Measurements from ENCODE around the gene C1orf159. TPM values are rescaled to one million over a fixed set of nuclear protein-coding genes. Genes with fewer than 3 reads are reported as not detected.

Gene C1orf159
- total and polyA plus RNA-seq, 10 of the 15 experiments (the other 5 are each of a cell fraction or from before 2014, with no cell fraction given), result 0.11 to 23.4 (median 8.0) TPM

GRCh38 chr1:1063945-1064831 lies 51.7 kb downstream of the C1orf159 start (continued):
- TF ChIP-seq GATAD2B (conservative IDR thresholded peaks at IDR 0.05; ENCODE audit: low read depth), result peak; percentile 92
- 0 out of 2 replicates have a peak, but pooled peaks have one; percentile 36 for TF ChIP-seq YY1 (IDR thresholded peaks at IDR 0.05; ENCODE audit: low read depth, low read length)
- peak; percentile 96 for TF ChIP-seq IKZF1 (conservative IDR thresholded peaks at IDR 0.05)
- no peak for TF ChIP-seq KDM1A (IDR thresholded peaks at IDR 0.05; ENCODE audit: borderline replicate concordance)
- peak; percentile 99 for TF ChIP-seq DPF2 (IDR thresholded peaks at IDR 0.05)
- TF ChIP-seq POU2F2 (IDR thresholded peaks at IDR 0.05; ENCODE audit: borderline replicate concordance, low read depth, low read length), result peak; percentile 42; the same call in 2 of the 3 replicates
- TF ChIP-seq ZNF274 (IDR thresholded peaks at IDR 0.05; ENCODE audit: insufficient read depth, insufficient read length), result no peak
- peak; percentile 44 for TF ChIP-seq SKIL (IDR thresholded peaks at IDR 0.05; ENCODE audit: low read depth, poor library complexity, severe bottlenecking)
- no peak for TF ChIP-seq SIX5 (IDR thresholded peaks at IDR 0.05; ENCODE audit: low read depth, low read length, severe bottlenecking)
- TF ChIP-seq PKNOX1 (IDR thresholded peaks at IDR 0.05), result peak; percentile 72
- peak; percentile 96; the same call in 1 of the 2 replicates for TF ChIP-seq FOXM1 (IDR thresholded peaks at IDR 0.05; ENCODE audit: low read depth, low read length)
- no peak for TF ChIP-seq CHD4 (IDR thresholded peaks at IDR 0.05)
- peak; percentile 90 for TF ChIP-seq ATF7 (IDR thresholded peaks at IDR 0.05; ENCODE audit: low read depth)
- TF ChIP-seq TCF3 (IDR thresholded peaks at IDR 0.05; ENCODE audit: borderline replicate concordance, insufficient read depth, low read depth, low read length), result peak; percentile 98
- TF ChIP-seq RB1 (IDR thresholded peaks at IDR 0.05; ENCODE audit: borderline replicate concordance), result no peak
- TF ChIP-seq CBX5 (IDR thresholded peaks at IDR 0.05; ENCODE audit: low read depth), result no peak
- TF ChIP-seq SP1 (IDR thresholded peaks at IDR 0.05; ENCODE audit: low read depth, low read length), result peak; percentile 89
- TF ChIP-seq YBX1 (IDR thresholded peaks at IDR 0.05), result no peak
- no peak for TF ChIP-seq MYB (IDR thresholded peaks at IDR 0.05; ENCODE audit: borderline replicate concordance, low read depth, low read length)
- TF ChIP-seq MTA2 (IDR thresholded peaks at IDR 0.05; ENCODE audit: low read depth), result peak; percentile 76; the same call in 1 of the 2 replicates
- TF ChIP-seq STAT1 (conservative IDR thresholded peaks at IDR 0.05), result peak; percentile 80; the same call in 1 of the 2 replicates
- peak; percentile 97 for TF ChIP-seq SMARCA5 (IDR thresholded peaks at IDR 0.05)
- TF ChIP-seq KLF5 (IDR thresholded peaks at IDR 0.05; ENCODE audit: partially characterized antibody), result peak; percentile 90
- TF ChIP-seq RBBP5 (conservative IDR thresholded peaks at IDR 0.05), result no peak
- TF ChIP-seq TARDBP (IDR thresholded peaks at IDR 0.05; ENCODE audit: borderline replicate concordance), result no peak
- TF ChIP-seq MTA3 (IDR thresholded peaks at IDR 0.05; ENCODE audit: borderline replicate concordance, low read length), result no peak
- no peak for TF ChIP-seq KAT2A (conservative IDR thresholded peaks at IDR 0.05; ENCODE audit: control insufficient read depth, low read depth, low read length)
- TF ChIP-seq STAT3 (IDR thresholded peaks at IDR 0.05; ENCODE audit: low read depth, low read length), result no peak

All from GM12878 (cell line).